GM23248 (cell line): Measurements from ENCODE around the gene PRSS56.

Source experiments
- EZH2 ChIP-seq: fragments of 200-600 bp; sonication (generic); IDR thresholded peaks from 2 replicates; pipeline ENCODE4 v1.6.1; 2018; ENCODE audit warnings: antibody characterized with exemption, mild to moderate bottlenecking; ENCODE audit not compliant: insufficient read depth, poor library complexity, severe bottlenecking
- EZH2phosphoT487 ChIP-seq: fragments of 200-600 bp; sonication (generic); IDR thresholded peaks from 2 replicates; pipeline ENCODE4 v1.6.1; 2018; ENCODE audit warnings: antibody characterized with exemption, moderate library complexity, mild to moderate bottlenecking, low read depth; ENCODE audit not compliant: insufficient read depth

DNA sequence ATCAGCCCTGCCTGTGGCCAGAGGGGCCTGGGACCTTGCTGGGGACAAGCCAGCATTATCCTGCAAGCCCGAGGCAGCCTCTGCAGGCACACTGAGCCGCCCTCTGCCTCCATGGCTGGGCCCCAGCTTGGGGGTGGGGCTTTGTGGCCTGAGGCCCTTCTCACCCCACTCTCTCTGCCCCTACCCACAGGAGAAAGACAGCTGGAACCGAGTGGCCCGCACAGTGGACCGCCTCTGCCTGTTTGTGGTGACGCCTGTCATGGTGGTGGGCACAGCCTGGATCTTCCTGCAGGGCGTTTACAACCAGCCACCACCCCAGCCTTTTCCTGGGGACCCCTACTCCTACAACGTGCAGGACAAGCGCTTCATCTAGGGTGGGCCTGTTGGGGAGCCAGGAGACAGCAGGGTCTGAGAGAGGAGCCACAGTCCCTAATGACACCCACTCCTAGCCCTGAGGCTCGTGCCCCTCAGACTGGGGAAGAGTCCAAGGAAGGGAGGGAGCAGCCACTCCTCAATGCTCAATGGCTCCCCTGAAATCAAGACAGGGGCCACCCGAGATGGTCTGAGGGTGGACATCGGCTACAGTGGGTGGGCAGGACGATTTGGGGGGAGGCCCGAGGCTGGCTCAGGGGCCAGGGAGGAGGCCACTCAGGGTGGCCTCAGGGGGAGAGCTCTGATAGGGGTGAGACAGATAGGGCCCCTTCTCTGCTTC, 14.9 kb downstream of the PRSS56 start:
- TF ChIP-seq EZH2 (no peak), EZH2phosphoT487 (no peak)
